H1 (cell line): ENCODE measurements around the gene EPHB1. TPM values are rescaled to one million over a fixed set of nuclear protein-coding genes. Genes with fewer than 3 reads are reported as not detected.

Source experiments
- CTCF ChIA-PET: fragments of 300-600 bp; sonication (Branson Sonifier 250); formaldehyde crosslinking; loops from one replicate; lab custom pipeline; 2021; ENCODE audit not compliant: partially characterized antibody; lab: Charles Lee
- POLR2A ChIA-PET: fragments of 300-600 bp; sonication (Branson Sonifier 250); formaldehyde crosslinking; loops from one replicate; lab custom pipeline; 2021; ENCODE audit warnings: inconsistent platforms; ENCODE audit not compliant: partially characterized antibody; lab: Charles Lee
- DNase-seq, 2 experiments: peaks; one replicate each; pipeline versions ENCODE4 v3.0.0 to v3.0.0-alpha.2; 2010 to 2022; ENCODE audit warnings: low spot score in 2 of 2, low read depth in 1 of 2, mixed read lengths in 1 of 2
- FAIRE-seq: peaks from 2 replicates; lab custom pipeline; 2011; peaks lifted over from hg19 to GRCh38; lab: Jason Lieb, UNC
- H2AFZ ChIP-seq: 2 replicates; pipeline ENCODE4 v1.8.1; 2012; ENCODE audit warnings: low read length, inconsistent platforms
- H2AK5ac ChIP-seq: 2 replicates; pipeline ENCODE4 v1.6.1; 2013; ENCODE audit warnings: low read depth, low read length
- H2BK120ac ChIP-seq: replicated peaks from 2 replicates; pipeline ENCODE3; 2013; ENCODE audit warnings: low read depth, low read length, inconsistent platforms
- H2BK12ac ChIP-seq: 2 replicates; pipeline ENCODE4 v1.6.1; 2013; ENCODE audit warnings: low read depth, low read length
- H2BK15ac ChIP-seq: 2 replicates; pipeline ENCODE4 v1.6.1; 2013; ENCODE audit warnings: low read length
- H2BK20ac ChIP-seq: 2 replicates; pipeline ENCODE4 v1.6.1; 2013; ENCODE audit warnings: low read length
- H2BK5ac ChIP-seq: 2 replicates; pipeline ENCODE4 v1.6.1; 2013; ENCODE audit warnings: low read depth, low read length
- H3K14ac ChIP-seq: 2 replicates; pipeline ENCODE4 v1.6.1; 2013; ENCODE audit warnings: inconsistent platforms; ENCODE audit not compliant: insufficient read length
- H3K18ac ChIP-seq: 2 replicates; pipeline ENCODE4 v1.6.1; 2013; ENCODE audit warnings: low read length; ENCODE audit errors: extremely low read depth
- H3K23ac ChIP-seq: 2 replicates; pipeline ENCODE4 v1.6.1; 2013; ENCODE audit warnings: inconsistent platforms; ENCODE audit not compliant: insufficient read length
- H3K23me2 ChIP-seq: 2 replicates; pipeline ENCODE4 v1.6.1; 2013; ENCODE audit warnings: low read depth, low read length
- H3K27ac ChIP-seq: 2 replicates; pipeline ENCODE4 v1.6.1; 2011; ENCODE audit warnings: low read depth, low read length, inconsistent platforms
- H3K27me3 ChIP-seq, 4 experiments: replicated peaks in 1 of 4; 1 replicate in 1 of 4; 2 replicates in 3 of 4; pipeline versions ENCODE4 v1.6.1 to v1.8.1; 2011 to 2013; ENCODE audit warnings: low read length in 3 of 4, mild to moderate bottlenecking in 3 of 4, inconsistent platforms in 2 of 4, mixed read lengths in 2 of 4, moderate library complexity in 1 of 4; ENCODE audit not compliant: control insufficient read depth in 3 of 4, insufficient read depth in 3 of 4; ENCODE audit errors: extremely low read depth in 1 of 4
- H3K36me3 ChIP-seq, 4 experiments: 2 replicates each; pipeline versions ENCODE4 v1.6.1 to v1.8.1; 2011 to 2013; ENCODE audit warnings: mild to moderate bottlenecking in 4 of 4, low read length in 3 of 4, moderate library complexity in 2 of 4, control low read depth in 1 of 4, inconsistent platforms in 1 of 4; ENCODE audit not compliant: insufficient read depth in 4 of 4, control insufficient read depth in 2 of 4
- H3K4ac ChIP-seq: replicated peaks from 2 replicates; pipeline ENCODE3; 2013; ENCODE audit warnings: low read length, low read depth, mixed read lengths, inconsistent platforms; ENCODE audit not compliant: insufficient read length
- H3K4me1 ChIP-seq, 4 experiments: replicated peaks in 1 of 4; 1 replicate in 1 of 4; 2 replicates in 3 of 4; pipeline versions ENCODE4 v1.6.1 to v1.8.1; 2011 to 2013; ENCODE audit warnings: low read length in 3 of 4, inconsistent platforms in 2 of 4, mixed read lengths in 1 of 4; ENCODE audit not compliant: insufficient read depth in 4 of 4, control insufficient read depth in 3 of 4
- H3K4me2 ChIP-seq, 2 experiments: 2 replicates each; pipeline versions ENCODE4 v1.6.1 to v1.8.1; 2011 to 2013; ENCODE audit warnings: low read depth in 2 of 2, low read length in 2 of 2, control low read depth in 1 of 2, inconsistent platforms in 1 of 2, mild to moderate bottlenecking in 1 of 2; ENCODE audit not compliant: insufficient read depth in 1 of 2
- H3K4me3 ChIP-seq, 4 experiments: fragments of 200-600, 300-600 bp in 1 of 4; sonication (generic), shearing (Covaris generic), sonication (Bioruptor Twin) in 1 of 4; 2 replicates each; pipeline versions ENCODE4 v1.5.1 to v1.8.1; 2011 to 2016; ENCODE audit warnings: low read length in 4 of 4, low read depth in 3 of 4, control low read depth in 2 of 4, inconsistent platforms in 2 of 4, mild to moderate bottlenecking in 2 of 4, mixed read lengths in 1 of 4, moderate library complexity in 1 of 4; ENCODE audit not compliant: insufficient read depth in 2 of 4; ENCODE audit errors: extremely low read depth in 1 of 4
- H3K56ac ChIP-seq: replicated peaks from 2 replicates; pipeline ENCODE3; 2013; ENCODE audit warnings: low read depth, mild to moderate bottlenecking, mixed read lengths, low read length, inconsistent platforms; ENCODE audit not compliant: insufficient read length
- H3K79me1 ChIP-seq: 2 replicates; pipeline ENCODE4 v1.6.1; 2013; ENCODE audit warnings: low read depth, low read length, control low read depth
- H3K79me2 ChIP-seq, 2 experiments: 2 replicates each; pipeline versions ENCODE4 v1.6.1 to v1.8.1; 2012 to 2013; ENCODE audit warnings: low read length in 2 of 2, mild to moderate bottlenecking in 2 of 2, inconsistent platforms in 1 of 2; ENCODE audit not compliant: insufficient read depth in 2 of 2, control insufficient read depth in 1 of 2
- H3K9ac ChIP-seq, 4 experiments: replicated peaks in 1 of 4; 1 replicate in 1 of 4; 2 replicates in 3 of 4; pipeline versions ENCODE4 v1.6.1 to v1.8.1; 2011 to 2013; ENCODE audit warnings: low read depth in 3 of 4, low read length in 3 of 4, control low read depth in 2 of 4, mild to moderate bottlenecking in 2 of 4, moderate library complexity in 2 of 4, inconsistent platforms in 1 of 4; ENCODE audit errors: extremely low read depth in 1 of 4
- H3K9me3 ChIP-seq, 2 experiments: 2 replicates each; pipeline versions ENCODE4 v1.6.1 to v1.8.1; 2012 to 2013; ENCODE audit warnings: mild to moderate bottlenecking in 2 of 2, moderate library complexity in 2 of 2, control low read depth in 1 of 2, inconsistent platforms in 1 of 2, low read depth in 1 of 2, low read length in 1 of 2, mixed read lengths in 1 of 2; ENCODE audit not compliant: insufficient read depth in 2 of 2
- H4K20me1 ChIP-seq, 2 experiments: replicated peaks in 1 of 2; 2 replicates each; pipeline versions ENCODE3 to v1.8.1; 2011 to 2013; ENCODE audit warnings: inconsistent platforms in 2 of 2, low read length in 2 of 2, mild to moderate bottlenecking in 1 of 2; ENCODE audit not compliant: insufficient read depth in 2 of 2, control insufficient read depth in 1 of 2
- H4K5ac ChIP-seq: 2 replicates; pipeline ENCODE4 v1.6.1; 2013; ENCODE audit warnings: low read length, low read depth, mixed read lengths, inconsistent platforms; ENCODE audit not compliant: insufficient read length
- H4K8ac ChIP-seq: 2 replicates; pipeline ENCODE4 v1.8.0; 2013; ENCODE audit warnings: mild to moderate bottlenecking, moderate library complexity, low read length, inconsistent platforms; ENCODE audit not compliant: insufficient read depth; ENCODE audit errors: extremely low read depth
- H4K91ac ChIP-seq: replicated peaks from 2 replicates; pipeline ENCODE3; 2013; ENCODE audit warnings: low read length, mixed read lengths, inconsistent platforms; ENCODE audit not compliant: insufficient read length
- KDM5A ChIP-seq: fragments of 200-600 bp; IDR thresholded peaks from 2 replicates; pipeline ENCODE4 v1.7.1; 2012; ENCODE audit warnings: mild to moderate bottlenecking, low read length, inconsistent platforms, mixed read lengths
- RXRA ChIP-seq: IDR thresholded peaks from 2 replicates; pipeline ENCODE4 v1.6.1; 2011; ENCODE audit warnings: low read depth, mild to moderate bottlenecking, low read length, moderate library complexity; ENCODE audit not compliant: insufficient read depth
- whole genome bisulfite sequencing, 2 experiments: shearing (Covaris generic) in 1 of 2; methylation state at CpG; one replicate each; pipeline versions ENCODE4 v1.1.6 to v1.1.7; 2013 to 2015; ENCODE audit warnings: low lambda C conversion rate in 2 of 2, mixed read lengths in 2 of 2, inconsistent platforms in 1 of 2, low coverage in 1 of 2, missing lambda C conversion rate in 1 of 2; ENCODE audit not compliant: insufficient replicate concordance in 2 of 2, insufficient coverage in 1 of 2, insufficient read length in 1 of 2; ENCODE audit errors: extremely low coverage in 1 of 2, missing lambda C conversion rate in 1 of 2; 5-methylcytosine and 5-hydroxymethylcytosine counted together
- polyA plus RNA-seq, 7 experiments: library from polyadenylated mRNA; depleted of rRNA in 3 of 7; stranded (reverse) in 5 of 7; unstranded in 2 of 7; fragments of >200 nt in 5 of 7; fragments of 200-250 nt in 2 of 7; gene quantifications; 1 replicate in 5 of 7; 2 replicates in 1 of 7; 4 replicates in 1 of 7; pipeline versions ENCODE4 v1.2.1 to v1.2.3, GENCODE V29; 2011 to 2013; ENCODE audit warnings: missing spikeins in 2 of 7, mixed read lengths in 2 of 7
- total RNA-seq: library from RNA; stranded (reverse); fragmentation: NEBNext Ultra II Directional; extraction: Animal tissue kit (Norgen Biotek cat#: 25700); gene quantifications from 2 replicates; pipeline ENCODE4 v1.2.1, GENCODE V29; 2021

EPHB1 gene
- total and polyA plus RNA-seq, 2 of the 8 experiments (the other 6 are each of a cell fraction or from before 2014, with no cell fraction given): 3.5 to 5.9 TPM

DNA sequence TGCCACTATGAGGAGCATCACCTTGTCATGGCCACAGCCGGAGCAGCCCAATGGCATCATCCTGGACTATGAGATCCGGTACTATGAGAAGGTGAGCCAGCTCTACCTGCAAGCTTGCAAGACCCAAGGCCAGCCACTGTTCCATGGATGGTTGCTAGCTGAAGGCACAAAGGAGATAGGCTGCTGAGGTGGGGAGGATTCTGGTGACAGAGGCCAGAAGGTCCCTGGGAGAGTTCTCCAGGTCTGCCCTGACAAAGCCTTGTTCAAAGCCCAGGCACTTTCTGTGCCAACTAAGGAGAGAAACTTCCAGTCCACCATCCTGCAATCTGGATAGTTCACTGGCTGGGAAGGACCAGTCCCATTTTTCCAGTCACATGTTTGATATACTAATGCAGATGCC is 359.1 kb downstream of the EPHB1 start:
- Histone ChIP-seq H3K14ac (no peak overlapping the region), H2AFZ (no peak overlapping the region), H3K4me2 (no peak overlapping the region), H3K9me3 (no peaks in the 10 kb centered on the region), H3K36me3 (no peaks in the 10 kb centered on the region), H4K91ac (no peak overlapping the region), H2BK12ac (no peak overlapping the region), H3K4me3 (no peak overlapping the region), H3K27ac (no peak overlapping the region), H4K5ac (no peak overlapping the region), H3K4ac (no peak overlapping the region), H3K23me2 (no peaks in the 10 kb centered on the region; the same call in 1 of the 2 replicates), H3K4me1 (no peaks in the 10 kb centered on the region), H3K79me2 (no peaks in the 10 kb centered on the region), H4K8ac (no peak overlapping the region), H3K27me3 (no peaks in the 10 kb centered on the region), H2BK15ac (no peak overlapping the region), H4K20me1 (no peaks in the 10 kb centered on the region), H2AK5ac (no peak overlapping the region), H3K56ac (no peak overlapping the region), H2BK120ac (no peak overlapping the region), H2BK20ac (no peak overlapping the region), H3K23ac (no peak overlapping the region), H3K9ac (no peak overlapping the region), H2BK5ac (no peak overlapping the region), H3K79me1 (no peaks in the 10 kb centered on the region), H3K18ac (no peak overlapping the region)
- ChIA-PET POLR2A (no interaction called here), CTCF (interaction anchor here (1.1 kb wide), 1 partner anchor 12 kb away, joined by 3 read pairs; no protein-coding TSS in a partner anchor)
- WGBS, 2 experiments: 76% methylated on average over 2 of the region's 2 CpGs; no CpG with 5 or more reads in 1 of the 2 experiments
- no peak for DNase-seq
- TF ChIP-seq KDM5A: no peak
- TF ChIP-seq RXRA: no peak
- no peak for FAIRE-seq
